Stimulated activated CD4-positive, alpha-beta T cell treated with anti-CD3 and anti-CD28 coated beads, Interleukin-15, amount 100 ng/mL, for 48 hours (primary cell): ENCODE results near the gene PGM3.

Experiments
- DNase-seq, 2 donors: peaks; one replicate each; pipeline ENCODE4 v3.0.0-alpha.2; 2020; ENCODE audit warnings: low read depth in 2 of 2

The PGM3 gene

GRCh38 chr6:83119742-83120300 lies 73.2 kb downstream of the PGM3 start:
- DNase-seq, result no peak

GRCh38 chr6:83117802-83118201 lies 75.3 kb downstream of the PGM3 start:
- DNase-seq, result no peak
